Stimulated activated CD4-positive, alpha-beta T cell treated with anti-CD3 and anti-CD28 coated beads, Interleukin-15, amount 100 ng/mL, for 1 hour (primary cell): Measurements from ENCODE around the gene CHRDL2.
A peak's percentile ranks its signal among the peaks of the same experiment; 100 is the strongest.

ENCODE experiments used
- DNase-seq, 2 donors: peaks; one replicate each; pipeline ENCODE4 v3.0.0-alpha.2; 2020; ENCODE audit warnings: low read depth in 1 of 2, low spot score in 1 of 2

Gene CHRDL2

GRCh38 chr11:74749127-74749964 is 18.1 kb upstream of the CHRDL2 start:
- DNase-seq, result peak in 1 of 2 donors; percentile 32

GRCh38 chr11:74748211-74749126 is 17.2 kb upstream of the CHRDL2 start, which contains the start of gene RNF169:
Gene RNF169, plus strand, starts transcription at chr11:74748849. Its CDS starts 32 bp downstream, at chr11:74748881.
- peak; percentile 76 to 78 for DNase-seq

DNA sequence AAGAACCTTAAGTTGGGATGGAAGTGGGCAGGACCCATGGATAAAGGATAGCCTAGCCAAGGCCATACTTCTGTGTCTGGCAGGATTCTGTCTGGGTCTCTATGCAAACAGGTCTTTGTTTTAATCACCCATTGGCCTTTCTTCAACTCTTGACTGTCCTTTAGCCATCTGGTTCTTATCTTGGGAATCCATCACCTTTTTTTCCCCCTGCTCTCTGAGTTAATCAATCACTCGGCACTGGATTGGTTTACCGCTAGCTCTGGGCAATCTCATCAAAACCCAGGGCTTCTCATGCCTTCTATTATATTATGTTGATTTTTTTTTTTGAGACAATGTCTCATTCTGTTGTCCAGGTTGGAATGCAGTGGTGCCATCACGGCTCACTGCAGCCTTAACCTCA is 15.6 kb upstream of the CHRDL2 start:
- no peak for DNase-seq

DNA sequence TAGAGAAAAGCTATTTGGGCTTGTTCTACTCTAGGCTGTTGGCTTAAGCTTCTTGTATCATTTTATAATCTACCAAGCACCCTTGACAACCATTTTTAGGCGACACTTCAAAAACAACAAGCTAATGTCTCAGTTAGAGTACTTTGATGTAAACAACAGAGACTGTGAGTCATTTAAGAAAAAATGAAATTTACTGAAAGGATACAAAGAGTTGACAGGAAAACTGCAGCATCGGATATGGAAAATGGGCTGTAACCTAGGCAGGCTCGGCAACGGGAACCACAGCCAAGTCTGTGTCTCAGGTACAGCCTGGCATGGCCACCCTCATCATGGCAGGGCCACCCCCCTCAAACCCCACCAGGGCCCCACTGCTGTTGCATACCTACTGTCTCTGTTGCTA is 13.1 kb upstream of the CHRDL2 start:
- DNase-seq, result no peak

GRCh38 chr11:74743640-74744039 is 12.4 kb upstream of the CHRDL2 start:
- no peak for DNase-seq

GRCh38 chr11:74742070-74742469 is 10.8 kb upstream of the CHRDL2 start:
- DNase-seq, result no peak

GRCh38 chr11:74739546-74740270 is 8.5 kb upstream of the CHRDL2 start:
- no peak for DNase-seq

DNA sequence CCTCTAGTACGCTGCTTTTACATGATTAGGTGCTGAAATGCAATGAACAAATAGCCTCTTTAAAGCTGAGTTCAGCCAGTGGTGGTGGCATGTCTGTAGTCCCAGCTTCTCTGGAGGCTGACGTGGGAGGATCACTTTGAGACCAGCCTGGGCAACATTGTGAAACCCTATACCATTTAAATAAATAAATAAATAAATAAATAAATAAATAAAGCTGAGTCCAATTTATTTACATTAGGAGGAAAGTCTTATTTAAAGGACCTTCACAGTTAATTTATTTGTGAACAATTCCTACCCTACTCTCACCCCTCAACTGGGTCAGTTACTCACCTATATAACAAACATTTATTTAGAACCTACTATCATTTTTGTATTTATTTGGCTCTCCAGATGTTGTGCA is 4.8 kb upstream of the CHRDL2 start:
- DNase-seq, result no peak

DNA sequence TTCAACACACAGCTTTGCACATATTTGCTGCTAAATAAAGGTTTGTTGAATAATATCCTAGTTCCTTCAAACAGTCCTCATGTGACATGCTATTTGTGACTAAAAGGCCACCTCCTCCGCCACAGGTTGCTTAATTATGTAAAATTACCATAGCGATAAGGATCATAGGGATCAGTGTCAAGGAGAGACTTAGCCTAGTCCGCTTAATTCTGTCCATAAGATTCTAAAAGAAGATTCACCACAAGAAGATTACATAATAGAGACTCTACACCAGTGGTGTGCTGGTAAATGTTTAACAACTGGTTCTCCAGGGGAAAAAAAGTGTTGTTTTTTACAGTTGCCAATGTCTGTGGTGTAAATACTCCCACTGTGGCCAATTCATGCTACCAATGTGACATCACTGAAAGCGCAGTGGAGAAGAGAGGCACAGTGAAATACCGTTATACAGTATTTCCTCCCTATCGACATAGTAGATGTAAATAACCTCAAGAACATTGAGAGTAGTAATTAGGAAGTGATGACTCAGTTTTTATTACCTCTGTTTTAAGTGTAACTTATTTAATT is 4.2 kb upstream of the CHRDL2 start:
- DNase-seq, result no peak

GRCh38 chr11:74734559-74734925 is 3.3 kb upstream of the CHRDL2 start:
- no peak for DNase-seq

GRCh38 chr11:74730571-74731260 is 510 bp downstream of the CHRDL2 start:
- no peak for DNase-seq

DNA sequence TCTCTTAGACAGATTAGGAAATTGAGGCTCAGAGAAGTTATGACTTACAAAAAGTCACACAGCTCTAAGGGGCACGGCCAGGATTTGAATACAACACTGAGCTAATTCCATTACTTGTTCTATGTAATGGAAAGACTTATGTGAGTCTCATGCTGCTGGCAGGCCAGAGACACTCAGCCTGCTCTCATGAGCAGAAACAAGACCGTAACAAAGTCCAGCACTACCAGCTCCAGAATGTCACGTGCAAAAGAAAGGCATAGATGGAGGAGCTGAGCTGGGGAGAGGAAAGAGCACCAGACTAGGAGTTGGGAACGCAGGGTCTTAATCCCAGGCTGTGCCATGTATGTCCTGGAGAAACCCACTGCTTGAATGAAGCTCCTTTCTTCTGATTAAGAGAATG is 1.8 kb downstream of the CHRDL2 start:
- DNase-seq, result no peak

GRCh38 chr11:74726547-74727182 is 4.6 kb downstream of the CHRDL2 start:
- DNase-seq, result peak; percentile 17 to 33

GRCh38 chr11:74725701-74726100 is 5.5 kb downstream of the CHRDL2 start:
- no peak for DNase-seq

- DNase-seq, result no peak
Observed at GRCh38 chr11:74723511-74723910, 7.7 kb downstream of the CHRDL2 start.

GRCh38 chr11:74721479-74721835 is 9.8 kb downstream of the CHRDL2 start:
- DNase-seq, result no peak

- DNase-seq, result no peak
Observed at GRCh38 chr11:74720596-74721478, 10.4 kb downstream of the CHRDL2 start.

DNA sequence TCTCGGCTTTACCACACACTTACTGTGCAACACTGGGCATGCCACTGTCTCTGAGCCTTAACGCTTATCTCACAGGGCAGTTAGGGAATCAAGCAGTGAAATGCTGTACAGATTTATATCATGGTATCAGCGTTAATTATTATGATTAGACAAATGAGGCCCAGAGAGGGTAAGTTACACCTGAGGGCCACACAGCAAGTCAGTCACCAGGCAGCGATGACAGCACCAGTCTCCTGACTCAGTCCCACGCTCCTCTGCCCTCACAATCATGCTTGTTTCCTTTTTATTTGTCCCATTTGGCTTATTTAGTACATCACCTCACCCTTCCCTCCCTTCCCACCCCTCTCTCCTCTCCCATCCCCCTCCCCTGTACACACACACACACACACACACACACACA is 12.2 kb downstream of the CHRDL2 start:
- DNase-seq, result no peak
